HG02588 (cell line): ENCODE data around the gene CUL3.
"Not testable (repeated sequence)": the region's sequence is repeated elsewhere in the genome, so short reads cannot be mapped to it uniquely, and the experiment has no call there.

ENCODE experiments used
- ATAC-seq: cut with Tn5 transposase; IDR thresholded peaks from one replicate; pipeline ENCODE4 v1.9.1; 2021; ENCODE audit warnings: mild to moderate bottlenecking, moderate library complexity; ENCODE audit not compliant: unreplicated experiment

CUL3 gene

DNA sequence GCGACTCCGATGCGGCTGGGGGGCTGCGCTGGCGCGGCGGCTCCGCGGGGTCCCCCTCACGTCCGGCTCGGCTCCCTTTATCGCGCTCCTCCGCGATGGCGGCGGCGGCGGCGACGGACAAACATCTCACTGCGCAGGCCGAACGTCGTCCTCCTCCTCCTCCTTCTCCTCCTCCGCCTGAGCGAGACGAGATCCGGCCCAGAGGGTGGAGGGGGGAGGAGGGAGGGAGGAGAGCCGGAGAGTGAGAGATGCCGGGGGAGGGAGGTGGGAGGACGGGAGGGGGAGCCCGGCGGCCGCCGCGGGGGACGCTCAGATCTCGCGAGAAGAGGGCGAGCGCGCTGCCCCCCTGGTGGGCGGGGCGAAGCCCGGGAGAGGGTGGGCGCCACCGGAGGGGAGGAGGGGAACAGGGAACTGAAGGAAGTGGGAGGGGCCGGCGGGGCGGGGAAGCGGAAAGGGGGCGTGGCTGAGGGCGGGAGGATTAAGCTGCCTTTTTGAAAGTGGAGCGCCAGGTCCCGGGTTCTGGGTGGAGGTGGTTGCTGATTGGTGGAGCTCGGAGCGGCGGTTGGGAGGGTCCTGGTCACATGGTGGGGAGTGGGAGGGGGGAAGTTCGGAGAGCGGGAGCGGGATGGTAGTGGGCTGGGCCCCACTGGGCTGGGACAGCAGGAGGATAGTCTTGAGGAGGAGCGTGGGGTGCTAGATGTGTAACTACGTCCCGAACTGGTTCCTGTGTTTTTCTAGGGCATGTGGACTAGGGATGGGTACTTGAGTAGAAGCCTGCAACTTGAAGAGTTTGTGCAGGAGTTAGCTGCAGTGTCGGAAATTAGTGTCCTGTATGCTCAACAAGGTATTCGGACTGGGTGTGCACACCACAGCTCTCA, at the start of gene CUL3:
CUL3 (minus strand) TSS at position 153 of the 878 bp plus-strand sequence. CDS start 354 bp downstream, outside the sequence.
- ATAC-seq = peak; percentile 78

DNA sequence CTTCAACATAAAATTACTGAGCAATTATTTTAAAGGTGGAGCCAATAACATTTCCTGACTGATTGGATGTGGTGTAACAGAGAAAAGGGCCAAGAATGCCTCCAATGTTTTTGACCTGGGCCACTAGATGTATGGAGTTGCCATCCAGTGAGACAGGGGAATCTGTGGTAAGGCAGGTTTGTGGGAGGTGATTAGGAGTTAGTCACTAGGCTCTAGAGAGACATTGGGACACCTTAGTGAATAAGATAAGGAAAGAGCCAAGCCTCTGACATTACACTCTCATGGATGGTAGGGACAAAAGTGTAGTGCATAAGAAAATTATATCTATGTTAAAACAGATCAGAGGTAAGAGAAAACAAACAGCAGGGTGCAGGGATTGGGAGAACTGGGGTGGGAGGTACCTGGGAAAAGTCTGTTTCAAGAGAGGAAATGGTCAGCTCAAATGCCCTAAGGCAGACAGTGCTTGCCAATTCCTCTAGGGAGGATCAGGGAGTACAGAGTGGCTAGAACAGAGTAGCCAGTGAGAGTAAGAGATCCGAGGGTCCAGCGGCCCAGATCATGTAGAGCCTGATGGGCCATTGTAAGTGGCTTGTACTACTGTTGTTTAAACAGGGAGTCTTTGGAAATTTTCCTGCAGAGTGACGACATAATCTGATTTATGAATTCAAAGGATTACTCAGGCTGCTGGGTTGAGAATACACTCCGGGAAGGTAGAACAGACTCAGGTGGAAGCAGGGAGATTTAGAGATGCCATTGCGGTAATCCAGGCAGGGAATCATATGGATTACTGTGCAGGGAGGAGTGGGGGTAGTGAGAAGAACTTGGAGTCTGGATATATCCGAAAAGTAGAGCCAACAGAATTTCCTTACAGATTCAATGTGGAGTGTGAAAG, 45.7 kb upstream of the CUL3 start:
- ATAC-seq = no peak

DNA sequence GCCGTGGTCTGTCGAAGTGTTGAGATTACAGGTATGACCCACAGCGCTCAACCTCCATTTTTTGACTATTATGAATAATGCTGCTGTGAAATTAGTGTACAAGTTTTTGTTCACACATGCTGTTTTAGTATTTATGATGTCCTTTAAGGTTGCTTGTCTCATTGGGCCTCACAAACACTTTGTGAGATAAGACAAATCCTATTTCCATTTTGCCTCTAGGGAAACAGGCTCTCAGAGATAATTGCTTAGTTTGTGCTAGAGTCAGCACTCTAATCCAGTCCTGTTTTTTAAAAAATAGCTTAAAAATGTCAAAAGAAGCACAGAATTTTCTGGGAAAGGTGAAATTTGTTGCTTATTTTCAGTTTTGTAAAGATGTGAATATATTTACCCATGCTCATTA, 43.3 kb upstream of the CUL3 start:
- ATAC-seq = no peak

DNA sequence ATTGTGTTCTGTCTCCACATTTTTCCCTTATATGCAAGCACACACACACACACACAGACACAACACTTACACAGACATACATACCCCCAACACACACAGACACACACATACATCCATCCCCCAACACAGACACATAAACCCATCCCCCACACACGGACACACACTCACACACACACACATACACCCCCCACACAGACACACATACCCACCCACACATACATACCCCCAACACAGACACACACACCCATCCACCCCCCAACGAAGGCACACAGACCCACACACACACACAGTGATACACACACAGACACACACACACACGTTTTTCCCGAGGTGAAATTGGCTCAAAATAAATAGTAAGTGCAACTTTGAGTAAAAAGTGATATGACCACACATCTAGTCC, 41.6 kb upstream of the CUL3 start:
- ATAC-seq = no peak

DNA sequence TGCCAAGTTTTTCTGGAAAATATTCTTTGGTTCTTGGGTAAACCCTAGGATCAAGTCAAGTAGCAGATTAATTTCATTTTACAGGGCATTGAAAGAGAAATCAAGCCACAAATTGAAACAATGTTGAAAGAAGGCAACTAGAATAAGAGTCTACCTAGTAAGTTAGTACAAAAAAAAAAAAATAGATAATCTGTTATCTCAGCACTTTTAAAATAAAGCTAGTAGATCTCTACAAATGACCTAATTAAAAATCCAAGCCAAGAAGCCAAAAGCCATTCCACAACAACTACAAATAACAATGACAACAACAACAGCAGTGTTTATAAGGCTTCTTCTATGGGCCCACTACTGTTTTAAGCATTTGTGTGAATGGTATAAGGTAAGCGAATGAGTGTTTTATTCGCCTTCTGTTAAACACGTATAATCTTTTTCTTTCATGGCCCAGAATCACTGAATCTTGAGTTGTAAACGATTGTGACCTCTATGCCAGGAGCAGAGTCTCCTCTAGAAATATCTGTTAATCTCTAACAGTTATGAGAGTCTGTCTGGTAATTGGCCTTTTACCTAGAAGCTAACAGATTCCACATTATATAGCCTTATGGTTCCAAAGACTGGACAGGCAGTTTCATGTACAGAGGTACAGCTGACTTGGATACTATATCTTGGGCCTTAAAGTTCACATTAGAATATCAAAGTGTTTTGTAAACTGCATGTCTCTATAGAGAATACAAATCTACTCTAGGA, 28.6 kb upstream of the CUL3 start:
- ATAC-seq = no peak

DNA sequence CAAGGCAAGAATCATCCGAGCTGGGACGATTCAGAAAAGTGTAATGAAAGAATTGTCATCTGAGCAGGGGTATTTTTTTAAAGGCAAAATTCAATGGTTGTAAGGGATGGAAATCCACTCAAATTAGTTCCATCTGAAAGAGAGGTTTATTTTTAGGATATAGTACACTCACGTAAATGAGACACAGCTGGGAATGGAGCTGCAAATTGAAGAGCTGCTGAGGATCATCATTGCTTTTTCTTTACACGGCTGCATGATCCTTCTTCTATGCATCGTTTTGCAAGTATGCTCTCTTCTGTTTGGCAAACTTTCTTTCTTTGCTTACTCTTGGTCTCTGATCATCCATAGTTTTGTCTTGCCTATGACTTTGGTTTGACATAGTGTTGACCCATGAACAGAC, 27.4 kb upstream of the CUL3 start:
- no peak for ATAC-seq

DNA sequence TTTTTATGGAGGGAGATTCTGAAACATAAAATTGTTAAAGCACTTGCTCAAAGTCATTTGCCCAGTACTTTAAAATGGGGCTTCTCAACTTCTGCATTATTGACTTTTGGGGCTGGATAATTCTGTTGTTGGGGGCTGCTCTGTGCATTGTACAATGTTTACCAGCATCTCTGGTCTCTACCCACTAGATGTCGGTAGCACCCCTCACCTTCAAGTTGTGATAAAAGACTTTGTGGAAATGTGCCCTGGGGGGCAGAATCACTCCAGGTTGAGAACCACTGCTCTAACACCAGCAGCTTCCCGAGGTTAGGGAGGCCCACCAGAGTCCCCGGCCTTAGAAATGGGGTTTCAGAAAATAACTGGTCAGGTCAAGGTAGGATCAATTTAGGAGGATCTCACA, 26.8 kb upstream of the CUL3 start:
- no peak for ATAC-seq

DNA sequence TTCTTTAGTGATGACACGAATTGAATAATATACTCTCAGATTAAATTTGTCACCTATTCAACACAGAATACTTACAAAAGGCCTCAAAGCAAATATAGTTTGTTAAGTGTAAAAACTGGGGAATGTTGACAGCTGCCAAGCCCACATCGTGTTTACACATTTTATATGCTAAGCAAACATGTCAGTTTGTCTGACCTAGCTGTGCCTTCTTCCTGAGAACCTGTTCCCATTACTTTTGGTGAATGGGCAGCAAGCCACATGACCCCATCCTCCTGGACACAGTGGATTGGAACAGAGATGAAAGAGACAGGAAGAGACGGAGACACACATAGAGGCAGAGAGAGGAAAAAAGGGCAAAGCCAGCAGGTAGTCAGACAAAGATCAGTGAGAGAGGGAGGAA, 22.9 kb upstream of the CUL3 start:
- ATAC-seq = no peak

DNA sequence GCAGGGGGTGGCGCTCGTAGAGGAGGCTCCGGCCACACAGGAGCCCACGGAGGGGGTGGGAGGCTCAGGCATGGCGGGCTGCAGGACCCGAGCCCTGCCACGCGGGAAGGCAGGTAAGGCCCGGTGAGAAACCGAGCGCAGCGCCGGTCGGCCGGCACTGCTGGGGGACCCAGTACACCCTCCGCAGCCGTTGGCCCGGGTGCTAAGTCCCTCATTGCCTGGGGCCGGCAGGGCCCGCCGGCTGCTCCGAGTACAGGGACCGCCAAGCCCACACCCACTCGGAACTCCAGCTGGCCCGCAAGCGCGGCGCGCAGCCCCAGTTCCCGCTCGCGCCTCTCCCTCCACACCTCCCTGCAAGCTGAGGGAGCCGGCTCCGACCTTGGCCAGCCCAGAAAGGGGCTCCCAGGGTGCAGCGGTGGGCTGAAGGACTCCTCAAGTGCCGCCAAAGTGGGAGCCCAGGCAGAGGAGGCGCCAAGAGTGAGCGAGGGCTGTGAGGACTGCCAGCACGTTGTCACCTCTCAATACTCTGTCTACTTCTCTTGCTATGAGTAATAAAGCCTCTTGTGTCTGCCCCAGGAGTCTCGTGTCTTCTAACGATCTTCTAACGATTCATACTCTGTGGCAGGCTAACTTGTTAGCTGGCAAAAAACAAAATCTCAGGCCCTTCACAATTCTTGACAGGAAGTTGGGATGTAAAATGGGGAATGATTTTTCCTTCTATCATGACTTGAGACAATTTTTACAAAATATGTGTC, 18.8 kb upstream of the CUL3 start:
- ATAC-seq = not testable (repeated sequence)

DNA sequence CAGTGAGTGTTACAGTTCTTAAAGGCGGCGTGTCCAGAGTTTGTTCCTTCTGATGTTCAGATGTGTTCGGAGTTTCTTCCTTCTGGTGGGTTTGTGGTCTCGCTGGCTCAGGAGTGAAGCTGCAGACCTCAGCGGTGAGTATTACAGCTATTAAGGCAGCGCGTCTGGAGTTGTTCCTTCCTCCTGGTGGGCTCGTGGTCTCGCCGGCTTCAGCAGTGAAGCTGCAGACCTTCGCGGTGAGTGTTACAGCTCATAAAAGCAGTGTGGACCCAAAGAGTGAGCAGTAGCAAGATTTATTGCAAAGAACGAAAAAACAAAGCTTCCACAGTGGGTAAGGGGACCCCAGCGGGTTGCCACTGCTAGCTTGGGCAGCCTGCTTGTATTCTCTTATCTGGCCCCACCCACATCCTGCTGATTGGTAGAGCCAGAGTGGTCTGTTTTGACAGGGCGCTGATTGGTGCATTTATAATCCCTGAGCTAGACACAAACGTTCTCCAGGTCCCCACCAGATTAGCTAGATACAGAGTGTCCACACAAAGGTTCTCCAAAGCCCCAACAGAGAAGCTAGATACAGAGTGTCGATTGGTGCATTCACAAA, 17.7 kb upstream of the CUL3 start:
- ATAC-seq = not testable (repeated sequence)

DNA sequence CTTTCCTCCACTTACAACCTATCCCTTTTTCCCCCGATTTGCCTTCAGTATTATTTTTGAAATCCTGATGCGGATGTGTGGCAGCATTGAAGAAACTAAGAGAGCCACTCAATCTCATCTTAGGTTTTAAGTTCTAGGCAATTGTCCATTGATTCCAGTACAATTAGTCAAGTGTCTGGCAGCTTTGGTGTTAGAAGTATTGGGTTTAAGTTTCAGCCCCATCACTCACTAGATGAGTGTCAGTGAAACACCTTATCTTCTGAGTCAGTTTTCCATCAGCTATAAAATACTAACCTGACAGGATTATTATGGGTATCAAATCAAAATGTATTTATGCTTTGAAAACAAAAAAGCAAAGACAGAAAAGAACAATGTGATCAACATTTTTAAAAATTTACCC, 16.8 kb upstream of the CUL3 start:
- no peak for ATAC-seq

DNA sequence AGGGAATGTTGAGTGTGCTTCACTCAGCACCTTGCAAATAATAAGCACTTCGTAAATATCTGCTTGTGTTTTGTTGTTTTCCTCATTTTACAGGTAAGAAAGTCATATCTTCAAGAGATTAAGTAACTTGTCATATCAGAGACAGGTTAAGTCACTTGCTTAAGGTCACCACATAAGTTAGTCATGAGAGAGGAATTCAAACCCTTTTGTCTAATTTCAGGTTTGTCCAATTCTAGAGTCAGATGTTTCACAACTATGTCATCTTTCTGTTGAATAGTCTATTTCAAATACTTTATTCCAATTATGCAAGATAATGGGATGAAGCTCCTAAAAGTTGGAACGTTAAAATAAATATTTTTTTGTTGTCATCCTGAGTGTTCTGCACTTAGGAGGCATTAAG, 13.5 kb upstream of the CUL3 start:
- ATAC-seq = no peak

DNA sequence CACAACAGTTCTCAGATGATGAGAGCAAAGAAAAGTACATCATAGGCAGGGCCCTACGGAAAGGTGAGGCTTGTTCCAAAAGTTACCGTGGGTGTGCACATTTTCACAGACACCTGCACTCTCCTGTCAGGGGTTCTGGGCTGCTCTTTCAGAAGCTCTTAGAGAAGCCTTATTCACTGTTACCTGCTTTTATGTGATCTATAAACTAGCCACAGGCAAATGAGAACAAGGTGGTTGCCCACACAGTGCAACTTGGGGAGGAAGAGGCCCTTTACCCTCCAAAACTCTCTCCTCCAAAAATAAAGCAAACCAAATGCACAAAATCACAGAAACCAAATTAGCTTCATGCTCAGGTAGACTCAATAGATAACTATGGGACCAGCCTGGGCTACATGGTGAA, 11.1 kb upstream of the CUL3 start:
- ATAC-seq = peak; percentile 65

DNA sequence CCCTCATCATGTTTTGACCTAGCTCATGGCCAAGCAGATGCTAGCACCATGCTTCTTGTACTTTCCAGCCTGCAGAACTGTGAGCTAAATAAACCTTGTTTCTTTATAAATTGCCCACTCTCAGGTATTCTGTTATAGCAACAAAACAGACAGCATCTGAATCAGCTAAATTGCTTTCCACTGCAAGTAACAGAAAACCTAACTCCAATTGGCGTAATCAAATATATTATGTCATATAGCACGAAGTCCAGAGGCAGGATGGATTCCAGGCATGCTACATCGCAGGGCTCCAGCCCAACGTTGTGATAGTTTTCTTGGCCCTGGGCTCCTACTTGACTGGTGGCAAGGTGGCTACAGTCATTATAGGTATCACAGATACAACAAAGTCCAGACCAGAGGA, 10.4 kb upstream of the CUL3 start:
- no peak for ATAC-seq

DNA sequence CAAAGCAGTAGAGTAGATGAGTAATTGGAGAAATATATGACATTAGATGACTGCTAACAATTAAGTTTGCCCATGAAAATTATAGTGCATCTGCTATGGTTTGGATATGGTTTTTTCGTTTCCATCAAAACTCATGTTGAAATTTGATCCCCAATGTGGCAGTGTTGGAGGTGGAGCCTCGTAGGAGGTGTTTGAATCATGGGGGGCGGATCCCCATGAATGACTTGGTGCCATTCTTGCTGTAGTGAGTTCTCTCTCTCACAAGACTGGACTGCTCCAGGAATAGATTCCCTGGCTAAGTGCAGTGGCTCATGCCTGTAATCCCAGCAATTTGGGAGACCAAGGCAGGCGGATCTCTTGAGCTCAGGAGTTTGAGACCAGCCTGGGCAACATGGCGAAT, 9.7 kb upstream of the CUL3 start:
- no peak for ATAC-seq

DNA sequence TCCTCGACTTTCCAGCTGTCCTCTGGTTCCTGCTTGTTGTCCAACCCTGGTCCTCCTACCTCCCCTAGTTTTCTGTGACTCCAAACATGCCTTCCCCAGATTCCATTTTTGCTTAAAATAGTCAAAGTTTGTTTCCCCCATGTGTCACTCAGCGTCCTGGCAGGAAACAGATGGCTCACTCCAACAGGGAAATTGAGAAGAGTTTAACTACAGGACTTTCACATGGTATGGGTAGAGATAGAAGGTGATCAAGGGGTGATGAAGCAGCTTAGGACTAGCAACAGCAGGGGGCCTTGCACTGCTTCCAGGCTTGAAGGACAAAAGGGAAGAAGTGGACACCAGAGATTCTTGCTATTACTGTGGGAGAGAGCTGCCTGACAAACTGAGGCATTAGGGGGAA, 6.1 kb upstream of the CUL3 start:
- no peak for ATAC-seq

DNA sequence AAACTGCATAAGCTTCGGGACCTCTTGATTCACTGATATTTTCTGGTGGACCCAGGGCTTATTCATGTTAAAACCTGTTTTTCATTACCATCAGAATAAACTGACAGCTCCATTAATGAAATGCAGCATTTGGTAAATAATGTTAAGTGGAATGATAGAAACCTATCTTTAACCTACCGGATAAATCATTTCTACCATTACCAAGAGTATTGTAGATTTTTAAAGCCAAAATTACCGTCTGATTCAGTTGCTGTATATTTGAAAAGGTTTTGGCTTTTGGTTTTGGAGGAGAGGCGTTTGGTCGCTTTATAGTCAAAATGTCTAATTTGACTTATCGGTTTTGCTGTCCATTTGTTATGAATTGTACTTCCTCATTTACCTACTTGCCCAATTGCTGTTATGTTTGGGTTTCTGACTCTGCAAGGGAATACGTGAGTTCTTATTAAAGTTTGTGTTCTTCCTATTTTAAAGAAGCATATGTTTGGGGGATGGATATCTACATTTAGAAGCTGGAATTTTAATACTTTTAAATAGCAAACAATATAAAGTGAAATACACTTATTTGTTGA, 1.0 kb upstream of the CUL3 start:
- no peak for ATAC-seq

DNA sequence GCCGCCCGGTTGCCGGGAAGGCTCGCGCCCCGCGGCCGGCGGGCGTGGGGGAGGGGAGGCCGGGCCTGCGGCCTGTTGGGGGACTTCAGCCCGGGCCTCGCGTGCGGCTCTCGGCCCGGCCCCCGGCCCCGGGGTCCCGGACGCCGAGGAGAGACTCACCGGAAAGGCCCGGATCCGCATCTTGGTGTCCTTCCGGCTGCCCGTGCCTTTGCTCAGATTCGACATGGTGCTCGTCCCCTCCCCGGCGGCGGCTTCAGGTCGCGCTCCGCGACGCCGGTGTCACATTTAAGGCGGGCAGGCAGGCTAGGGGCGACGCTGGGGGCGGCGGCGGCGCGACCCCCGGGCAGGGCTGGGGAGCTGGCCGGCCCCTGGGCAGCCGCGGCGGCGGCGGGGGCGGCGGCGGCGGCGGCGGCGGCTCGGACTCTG, 365 bp downstream of the CUL3 start:
- peak; percentile 30 for ATAC-seq

DNA sequence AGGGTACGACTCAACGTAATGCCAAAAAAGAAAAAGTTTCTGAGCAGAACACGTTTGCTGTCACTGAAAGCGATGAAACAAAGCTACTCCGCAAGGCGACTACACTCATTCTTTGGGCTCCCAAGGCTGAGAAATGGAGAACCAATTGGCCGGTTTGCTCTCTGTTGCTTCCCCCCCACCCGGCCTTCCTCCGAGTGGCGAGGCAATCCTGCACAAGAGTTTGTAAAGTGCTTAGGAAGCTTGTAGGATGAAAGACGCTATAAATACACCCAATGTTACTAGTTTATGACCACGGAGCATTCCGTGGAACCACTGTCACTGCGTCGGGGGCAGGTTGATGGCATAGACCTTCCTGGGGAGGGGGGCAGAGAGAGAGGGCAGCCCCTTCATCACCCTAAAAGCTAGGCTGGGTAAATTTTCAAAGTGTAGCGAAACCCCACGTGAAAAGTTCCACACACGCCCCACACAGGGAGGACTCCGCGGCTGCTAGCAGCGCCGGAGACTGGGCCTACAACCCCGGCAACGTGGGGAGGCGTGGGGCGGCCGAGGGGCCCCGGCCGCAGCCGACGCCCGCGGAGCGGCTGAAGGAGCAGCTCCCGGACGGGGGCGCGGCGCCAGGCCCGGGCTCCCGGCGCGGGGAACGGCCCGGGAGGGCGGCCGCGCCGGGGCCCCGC, 915 bp downstream of the CUL3 start:
- peak; percentile 4 for ATAC-seq
